ENCODE measurements around the gene SUGCT.
"Not testable (repeated sequence)": the region's sequence is repeated elsewhere in the genome, so short reads cannot be mapped to it uniquely, and the experiment has no call there.

The SUGCT gene

GRCh38 chr7:40401406-40401805 is 266.6 kb downstream of the SUGCT start:
- no peak for DNase-seq

- DNase-seq = no peak
These were observed 267.9 kb downstream of the SUGCT start for GRCh38 chr7:40402661-40403060.

GRCh38 chr7:40403703-40404476 is 269.1 kb downstream of the SUGCT start:
- no peak for DNase-seq

GRCh38 chr7:40405991-40406390 is 271.2 kb downstream of the SUGCT start:
- no peak for DNase-seq

- DNase-seq = no peak
These were observed 277.5 kb downstream of the SUGCT start for GRCh38 chr7:40412323-40412722.

GRCh38 chr7:40414704-40415103 is 279.9 kb downstream of the SUGCT start:
- not testable (repeated sequence) for DNase-seq

GRCh38 chr7:40418448-40418847 is 283.6 kb downstream of the SUGCT start:
- DNase-seq = no peak

- DNase-seq = no peak
These were observed 284.2 kb downstream of the SUGCT start for GRCh38 chr7:40418983-40419382.

GRCh38 chr7:40419806-40420205 is 285.0 kb downstream of the SUGCT start:
- no peak for DNase-seq

- no peak for DNase-seq
These were observed 286.6 kb downstream of the SUGCT start for GRCh38 chr7:40421433-40421832.

GRCh38 chr7:40425696-40426095 is 290.9 kb downstream of the SUGCT start:
- DNase-seq = no peak

- DNase-seq = no peak
These were observed 293.6 kb downstream of the SUGCT start for GRCh38 chr7:40428421-40428820.

GRCh38 chr7:40429826-40430225 is 295.0 kb downstream of the SUGCT start:
- DNase-seq = no peak

- DNase-seq = no peak
These were observed 297.2 kb downstream of the SUGCT start for GRCh38 chr7:40432046-40432445.

- no peak for DNase-seq
These were observed 301.9 kb downstream of the SUGCT start for GRCh38 chr7:40436710-40437109.

GRCh38 chr7:40437498-40437897 is 302.7 kb downstream of the SUGCT start:
- no peak for DNase-seq

GRCh38 chr7:40437936-40438634 is 303.3 kb downstream of the SUGCT start:
- no peak for DNase-seq

GRCh38 chr7:40439686-40440085 is 304.9 kb downstream of the SUGCT start:
- DNase-seq = no peak

GRCh38 chr7:40447345-40447744 is 312.5 kb downstream of the SUGCT start:
- DNase-seq = no peak

GRCh38 chr7:40455485-40455884 is 320.7 kb downstream of the SUGCT start:
- DNase-seq = no peak

GRCh38 chr7:40457776-40458480 is 323.1 kb downstream of the SUGCT start:
- DNase-seq = no peak

GRCh38 chr7:40463446-40463845 is 328.6 kb downstream of the SUGCT start:
- no peak for DNase-seq

Data from anterior cingulate cortex (tissue), 58 donors.